PC-3 (cell line): ENCODE measurements around the gene CEP83.

ENCODE experiments used
- CTCF ChIP-seq: fragments of 300-600 bp; sonication (generic); conservative IDR thresholded peaks from 2 replicates; pipeline ENCODE4 v1.5.1; 2017; ENCODE audit warnings: antibody characterized with exemption, low read depth, mild to moderate bottlenecking, low read length
- EZH2 ChIP-seq: fragments of 300-600 bp; sonication (generic); IDR thresholded peaks from one replicate; pipeline ENCODE4 v1.6.1; 2017; ENCODE audit warnings: antibody characterized with exemption, mild to moderate bottlenecking, low read length; ENCODE audit not compliant: unreplicated experiment
- EZH2phosphoT487 ChIP-seq: fragments of 300-600 bp; sonication (generic); IDR thresholded peaks from 2 replicates; pipeline ENCODE4 v1.6.1; 2018; ENCODE audit warnings: mild to moderate bottlenecking, antibody characterized with exemption, low read length, borderline replicate concordance

- no peak for TF ChIP-seq CTCF
- no peak for TF ChIP-seq EZH2phosphoT487
- TF ChIP-seq EZH2, result no peak
Measured at GRCh38 chr12:94340573-94340972, 119.1 kb downstream of the CEP83 start.
